SW 1271 (cell line): ENCODE measurements around the gene PBRM1.
A peak's percentile ranks its signal among the peaks of the same experiment; 100 is the strongest.
"Not testable (repeated sequence)": the region's sequence is repeated elsewhere in the genome, so short reads cannot be mapped to it uniquely, and the experiment has no call there.

Experiments
- DNase-seq, 2 experiments: peaks; one replicate each; lab custom pipeline; 2025; lab: John Stamatoyannopoulos, UW

The PBRM1 gene

GRCh38 chr3:52685709-52686691, at the start of gene PBRM1, which contains the start of gene GNL3:
Gene PBRM1, minus strand, starts transcription at chr3:52685913.
Gene GNL3, plus strand, starts transcription at chr3:52686032. Its CDS starts 61 bp downstream, at chr3:52686093.
- DNase-seq = peak; percentile 69 to 77

- no peak for DNase-seq
These were observed 47.7 kb upstream of the PBRM1 start for GRCh38 chr3:52733256-52733891.

GRCh38 chr3:52731590-52731989, 45.9 kb upstream of the PBRM1 start:
- no peak for DNase-seq

- no peak for DNase-seq
These were observed 45.0 kb upstream of the PBRM1 start for GRCh38 chr3:52730681-52731080.

GRCh38 chr3:52728753-52729152, 43.0 kb upstream of the PBRM1 start:
- not testable (repeated sequence) for DNase-seq

GRCh38 chr3:52724511-52724910, 38.8 kb upstream of the PBRM1 start:
- DNase-seq = no peak

GRCh38 chr3:52723935-52724334, 38.2 kb upstream of the PBRM1 start:
- DNase-seq = no peak

GRCh38 chr3:52722491-52722890, 36.8 kb upstream of the PBRM1 start:
- DNase-seq = no peak

- no peak for DNase-seq
These were observed 36.0 kb upstream of the PBRM1 start for GRCh38 chr3:52721730-52722008.

- DNase-seq = no peak
These were observed 35.5 kb upstream of the PBRM1 start for GRCh38 chr3:52721002-52721729.

GRCh38 chr3:52719618-52720017, 33.9 kb upstream of the PBRM1 start:
- no peak for DNase-seq

GRCh38 chr3:52715714-52716305, 30.1 kb upstream of the PBRM1 start:
- DNase-seq = no peak

- no peak for DNase-seq
These were observed 28.9 kb upstream of the PBRM1 start for GRCh38 chr3:52714335-52715302.

- DNase-seq = no peak
These were observed 26.8 kb upstream of the PBRM1 start for GRCh38 chr3:52712291-52713212.

- DNase-seq = no peak
These were observed 24.8 kb upstream of the PBRM1 start for GRCh38 chr3:52710512-52710911.

- no peak for DNase-seq
These were observed 21.9 kb upstream of the PBRM1 start for GRCh38 chr3:52707585-52707984.

- DNase-seq = peak in 1 of 2 experiments; percentile 71
These were observed 20.3 kb upstream of the PBRM1 start, which contains the start of the genes GLT8D1 and SPCS1 for GRCh38 chr3:52705688-52706686. Gene GLT8D1, minus strand, starts transcription at chr3:52705791. Its CDS starts 5,331 bp downstream, at chr3:52700460. Gene SPCS1, plus strand, starts transcription at chr3:52706106. Its CDS starts 141 bp downstream, at chr3:52706247.

GRCh38 chr3:52705438-52705687, 19.6 kb upstream of the PBRM1 start:
- no peak for DNase-seq
